ENCODE results near the gene SPAG6. TPM values are rescaled to one million over a fixed set of nuclear protein-coding genes. Genes with fewer than 3 reads are reported as not detected.
A peak's percentile ranks its signal among the peaks of the same experiment; 100 is the strongest.

Gene SPAG6
- total RNA-seq, 1 donor from 2014 or later = 0.46 TPM

- H3K4me1 Mint-ChIP-seq (ENCODE audit: unreplicated experiment) = peaks cover 49% of the 10 kb centered on the region
- no peaks in the 10 kb centered on the region for H3K9me3 Mint-ChIP-seq (ENCODE audit: unreplicated experiment)
- no peak overlapping the region for H3K4me3 Mint-ChIP-seq (ENCODE audit: unreplicated experiment)
- no peak overlapping the region for H3K27ac Mint-ChIP-seq (ENCODE audit: unreplicated experiment)
- peaks cover 3% of the 10 kb centered on the region for H3K27me3 Mint-ChIP-seq (ENCODE audit: unreplicated experiment)
- no peaks in the 10 kb centered on the region for H3K36me3 Mint-ChIP-seq (ENCODE audit: low read depth, unreplicated experiment)
- DNase-seq (ENCODE audit: low spot score) = no peak
- no peak for TF ChIP-seq CTCF (IDR thresholded peaks at IDR 0.05; ENCODE audit: unreplicated experiment)
These were observed 115.5 kb downstream of the SPAG6 start for GRCh38 chr10:22460531-22461403.

GRCh38 chr10:22461891-22462290 lies 116.6 kb downstream of the SPAG6 start:
- H3K9me3 Mint-ChIP-seq (ENCODE audit: unreplicated experiment) = no peaks in the 10 kb centered on the region
- H3K4me1 Mint-ChIP-seq (ENCODE audit: unreplicated experiment) = peaks cover 51% of the 10 kb centered on the region
- no peak overlapping the region for H3K27ac Mint-ChIP-seq (ENCODE audit: unreplicated experiment)
- no peaks in the 10 kb centered on the region for H3K36me3 Mint-ChIP-seq (ENCODE audit: low read depth, unreplicated experiment)
- TF ChIP-seq CTCF (IDR thresholded peaks at IDR 0.05; ENCODE audit: unreplicated experiment) = no peak
- no peak overlapping the region for H3K4me3 Mint-ChIP-seq (ENCODE audit: unreplicated experiment)
- DNase-seq (ENCODE audit: low spot score) = no peak
- H3K27me3 Mint-ChIP-seq (ENCODE audit: unreplicated experiment) = peaks cover 3% of the 10 kb centered on the region

GRCh38 chr10:22463255-22463654 lies 118.0 kb downstream of the SPAG6 start:
- peak overlapping the region; percentile 94 for H3K27ac Mint-ChIP-seq (ENCODE audit: unreplicated experiment)

GRCh38 chr10:22464966-22465629 lies 119.8 kb downstream of the SPAG6 start:
- Mint-ChIP-seq H3K27ac (ENCODE audit: unreplicated experiment) (peak overlapping the region; percentile 94), H3K4me1 (ENCODE audit: unreplicated experiment) (peaks cover 45% of the 10 kb centered on the region), H3K9me3 (ENCODE audit: unreplicated experiment) (no peaks in the 10 kb centered on the region), H3K36me3 (ENCODE audit: low read depth, unreplicated experiment) (no peaks in the 10 kb centered on the region), H3K4me3 (ENCODE audit: unreplicated experiment) (no peak overlapping the region), H3K27me3 (ENCODE audit: unreplicated experiment) (no peaks in the 10 kb centered on the region)
- TF ChIP-seq CTCF (IDR thresholded peaks at IDR 0.05; ENCODE audit: unreplicated experiment) = no peak
- DNase-seq (ENCODE audit: low spot score) = peak; percentile 17

More at GRCh38 chr10:22463255-22463654, 118.0 kb downstream of the SPAG6 start:
- Mint-ChIP-seq H3K4me1 (ENCODE audit: unreplicated experiment) (peaks cover 51% of the 10 kb centered on the region), H3K36me3 (ENCODE audit: low read depth, unreplicated experiment) (no peaks in the 10 kb centered on the region), H3K4me3 (ENCODE audit: unreplicated experiment) (no peak overlapping the region), H3K27me3 (ENCODE audit: unreplicated experiment) (peaks cover 3% of the 10 kb centered on the region), H3K9me3 (ENCODE audit: unreplicated experiment) (no peaks in the 10 kb centered on the region)
- TF ChIP-seq CTCF (IDR thresholded peaks at IDR 0.05; ENCODE audit: unreplicated experiment) = no peak
- no peak for DNase-seq (ENCODE audit: low spot score)

Measured in endothelial cell (in vitro differentiated cells).